ENCODE results near the gene CAMK1G.

CAMK1G gene

GRCh38 chr1:209601809-209602657 is 18.5 kb downstream of the CAMK1G start:
- DNase-seq: peak; percentile 53

GRCh38 chr1:209603877-209604276 is 20.4 kb downstream of the CAMK1G start:
- DNase-seq: no peak

GRCh38 chr1:209607102-209607794 is 23.7 kb downstream of the CAMK1G start:
- no peak for DNase-seq

- DNase-seq: no peak
Measured at GRCh38 chr1:209607795-209608178, 24.3 kb downstream of the CAMK1G start.

- no peak for DNase-seq
Measured at GRCh38 chr1:209609041-209609790, 25.7 kb downstream of the CAMK1G start.

GRCh38 chr1:209609791-209610630 is 26.5 kb downstream of the CAMK1G start:
- DNase-seq: no peak

- DNase-seq: no peak
Measured at GRCh38 chr1:209610631-209610905, 27.1 kb downstream of the CAMK1G start.

- DNase-seq: no peak
Measured at GRCh38 chr1:209611771-209612570, 28.5 kb downstream of the CAMK1G start.

- DNase-seq: no peak
Measured at GRCh38 chr1:209612646-209613399, 29.3 kb downstream of the CAMK1G start.

GRCh38 chr1:209613400-209614150 is 30.1 kb downstream of the CAMK1G start:
- DNase-seq: no peak

GRCh38 chr1:209614151-209614420 is 30.6 kb downstream of the CAMK1G start:
- no peak for DNase-seq

GRCh38 chr1:209614906-209615305 is 31.4 kb downstream of the CAMK1G start:
- DNase-seq: no peak

- DNase-seq: no peak
Measured at GRCh38 chr1:209616366-209617046, 33.0 kb downstream of the CAMK1G start.

GRCh38 chr1:209617047-209617673 is 33.6 kb downstream of the CAMK1G start:
- DNase-seq: no peak

GRCh38 chr1:209617755-209618154 is 34.2 kb downstream of the CAMK1G start:
- DNase-seq: no peak

GRCh38 chr1:209618291-209618690 is 34.8 kb downstream of the CAMK1G start:
- DNase-seq: no peak

GRCh38 chr1:209618756-209619420 is 35.4 kb downstream of the CAMK1G start:
- peak; percentile 53 for DNase-seq

GRCh38 chr1:209619696-209620486 is 36.4 kb downstream of the CAMK1G start:
- no peak for DNase-seq

Data from NCI-H1694 (cell line).